Astrocyte (in vitro differentiated cells and primary cell): Measurements from ENCODE around the gene CD4. TPM values are rescaled to one million over a fixed set of nuclear protein-coding genes. Genes with fewer than 3 reads are reported as not detected.

Source experiments
- DNase-seq: peaks from one replicate; pipeline ENCODE4 v3.0.0-alpha.2; 2010; ENCODE audit warnings: low read depth
- FAIRE-seq: peaks from 2 replicates; lab custom pipeline; 2011; peaks lifted over from hg19 to GRCh38; lab: Jason Lieb, UNC
- H2AFZ ChIP-seq: 2 replicates; pipeline ENCODE4 v1.6.0; 2012; ENCODE audit warnings: low read depth, low read length, inconsistent platforms
- H3K27ac ChIP-seq: 2 replicates; pipeline ENCODE4 v1.5.1; 2011; ENCODE audit warnings: low read depth, low read length, inconsistent platforms
- H3K27me3 ChIP-seq: 2 replicates; pipeline ENCODE4 v1.6.0; 2011; ENCODE audit warnings: low read length, inconsistent platforms; ENCODE audit not compliant: insufficient read depth
- H3K36me3 ChIP-seq: 2 replicates; pipeline ENCODE4 v1.5.1; 2011; ENCODE audit warnings: low read length, inconsistent platforms; ENCODE audit not compliant: insufficient read depth
- H3K4me1 ChIP-seq: 2 replicates; pipeline ENCODE4 v1.5.1; 2011; ENCODE audit warnings: low read length, inconsistent platforms; ENCODE audit not compliant: insufficient read depth
- H3K4me2 ChIP-seq: 2 replicates; pipeline ENCODE4 v1.6.0; 2012; ENCODE audit warnings: low read length, inconsistent platforms
- H3K4me3 ChIP-seq: 2 replicates; pipeline ENCODE4 v1.5.1; 2011; ENCODE audit warnings: low read depth, mild to moderate bottlenecking, low read length, inconsistent platforms; ENCODE audit not compliant: insufficient read depth
- H3K79me2 ChIP-seq: 2 replicates; pipeline ENCODE4 v1.6.0; 2012; ENCODE audit warnings: mild to moderate bottlenecking, low read length, inconsistent platforms; ENCODE audit not compliant: insufficient read depth
- H3K9ac ChIP-seq: 2 replicates; pipeline ENCODE4 v1.6.0; 2012; ENCODE audit warnings: mild to moderate bottlenecking, low read length, inconsistent platforms
- H3K9me3 ChIP-seq: 2 replicates; pipeline ENCODE4 v1.5.1; 2012; ENCODE audit warnings: low read depth, mild to moderate bottlenecking, low read length, inconsistent platforms; ENCODE audit not compliant: insufficient read depth
- H4K20me1 ChIP-seq: 2 replicates; pipeline ENCODE4 v1.6.0; 2012; ENCODE audit warnings: low read length, inconsistent platforms; ENCODE audit not compliant: insufficient read depth
- H3K27ac Mint-ChIP-seq: one replicate; pipeline ENCODE4 v1.8.0; 2021; ENCODE audit warnings: mild to moderate bottlenecking, mixed read lengths; ENCODE audit not compliant: unreplicated experiment
- H3K27me3 Mint-ChIP-seq: one replicate; pipeline ENCODE4 v1.8.0; 2021; ENCODE audit warnings: low read depth, mixed read lengths; ENCODE audit not compliant: unreplicated experiment
- H3K36me3 Mint-ChIP-seq: one replicate; pipeline ENCODE4 v1.8.0; 2021; ENCODE audit warnings: low read depth, mixed read lengths; ENCODE audit not compliant: unreplicated experiment
- H3K4me1 Mint-ChIP-seq: one replicate; pipeline ENCODE4 v1.8.0; 2021; ENCODE audit warnings: low read depth, mixed read lengths; ENCODE audit not compliant: unreplicated experiment
- H3K4me3 Mint-ChIP-seq: one replicate; pipeline ENCODE4 v1.8.0; 2021; ENCODE audit warnings: mild to moderate bottlenecking, moderate library complexity, mixed read lengths; ENCODE audit not compliant: unreplicated experiment
- H3K9me3 Mint-ChIP-seq: one replicate; pipeline ENCODE4 v1.8.0; 2021; ENCODE audit warnings: mild to moderate bottlenecking, mixed read lengths; ENCODE audit not compliant: unreplicated experiment
- EZH2 ChIP-seq: IDR thresholded peaks from 2 replicates; pipeline ENCODE4 v1.6.1; 2012; ENCODE audit warnings: mild to moderate bottlenecking, low read length, inconsistent platforms; ENCODE audit not compliant: insufficient read depth
- total RNA-seq: library from RNA; stranded (reverse); gene quantifications from 2 replicates; pipeline ENCODE4 v1.2.1, GENCODE V29; 2021
- TF ChIP-seq, protein P1 (sequence below): IDR thresholded peaks from 2 replicates; pipeline ENCODE4 v1.5.1; 2011; ENCODE audit warnings: low read depth, mild to moderate bottlenecking, inconsistent platforms, low read length, moderate library complexity; ENCODE audit not compliant: insufficient read depth

Gene CD4
- total RNA-seq, 1 donor from 2014 or later = 0.54 TPM

- Histone ChIP-seq H3K36me3 (peaks cover 27% of the 10 kb centered on the region), H3K27me3 (no peaks in the 10 kb centered on the region), H3K9ac (peak overlapping the region; percentile 92), H3K9me3 (no peaks in the 10 kb centered on the region), H3K79me2 (peaks cover 45% of the 10 kb centered on the region), H3K4me1 (peaks cover 34% of the 10 kb centered on the region), H3K4me2 (peak overlapping the region; percentile 94), H4K20me1 (peaks cover 45% of the 10 kb centered on the region), H3K27ac (peak overlapping the region; percentile 68), H2AFZ (peak overlapping the region; percentile 76), H3K4me3 (peak overlapping the region; percentile 64)
- FAIRE-seq = no peak
- peaks cover 21% of the 10 kb centered on the region for H3K4me1 Mint-ChIP-seq
- H3K27ac Mint-ChIP-seq = peak overlapping the region; percentile 53
- no peaks in the 10 kb centered on the region for H3K9me3 Mint-ChIP-seq
- no peak for DNase-seq
- TF ChIP-seq EZH2 = no peak
- TF ChIP-seq, protein P1, sequence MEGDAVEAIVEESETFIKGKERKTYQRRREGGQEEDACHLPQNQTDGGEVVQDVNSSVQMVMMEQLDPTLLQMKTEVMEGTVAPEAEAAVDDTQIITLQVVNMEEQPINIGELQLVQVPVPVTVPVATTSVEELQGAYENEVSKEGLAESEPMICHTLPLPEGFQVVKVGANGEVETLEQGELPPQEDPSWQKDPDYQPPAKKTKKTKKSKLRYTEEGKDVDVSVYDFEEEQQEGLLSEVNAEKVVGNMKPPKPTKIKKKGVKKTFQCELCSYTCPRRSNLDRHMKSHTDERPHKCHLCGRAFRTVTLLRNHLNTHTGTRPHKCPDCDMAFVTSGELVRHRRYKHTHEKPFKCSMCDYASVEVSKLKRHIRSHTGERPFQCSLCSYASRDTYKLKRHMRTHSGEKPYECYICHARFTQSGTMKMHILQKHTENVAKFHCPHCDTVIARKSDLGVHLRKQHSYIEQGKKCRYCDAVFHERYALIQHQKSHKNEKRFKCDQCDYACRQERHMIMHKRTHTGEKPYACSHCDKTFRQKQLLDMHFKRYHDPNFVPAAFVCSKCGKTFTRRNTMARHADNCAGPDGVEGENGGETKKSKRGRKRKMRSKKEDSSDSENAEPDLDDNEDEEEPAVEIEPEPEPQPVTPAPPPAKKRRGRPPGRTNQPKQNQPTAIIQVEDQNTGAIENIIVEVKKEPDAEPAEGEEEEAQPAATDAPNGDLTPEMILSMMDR = no peak
- H3K27me3 Mint-ChIP-seq = no peaks in the 10 kb centered on the region
- H3K36me3 Mint-ChIP-seq = peaks cover 42% of the 10 kb centered on the region
- peak overlapping the region; percentile 87 for H3K4me3 Mint-ChIP-seq
These were observed 77.6 kb downstream of the CD4 start for GRCh38 chr12:6866920-6867412.

- H3K27ac ChIP-seq = peak within 1 kb of the TSS; percentile 70
- peaks cover 49% of the 10 kb centered on the region for H4K20me1 ChIP-seq
- Mint-ChIP-seq H3K4me3 (peak within 1 kb of the TSS; percentile 96), H3K36me3 (peaks cover 37% of the 10 kb centered on the region), H3K27ac (peak within 1 kb of the TSS; percentile 86), H3K27me3 (no peaks in the 10 kb centered on the region), H3K9me3 (no peaks in the 10 kb centered on the region), H3K4me1 (peaks cover 23% of the 10 kb centered on the region)
- H3K36me3 ChIP-seq = peaks cover 27% of the 10 kb centered on the region
- peak within 1 kb of the TSS; percentile 94 for H3K4me2 ChIP-seq
- H3K4me1 ChIP-seq = peaks cover 37% of the 10 kb centered on the region
- no peaks in the 10 kb centered on the region for H3K27me3 ChIP-seq
- H3K4me3 ChIP-seq = peak within 1 kb of the TSS; percentile 88
- no peaks in the 10 kb centered on the region for H3K9me3 ChIP-seq
- TF ChIP-seq EZH2 = no peak
- TF ChIP-seq, protein P1 = no peak
- H3K9ac ChIP-seq = peak within 1 kb of the TSS; percentile 92
- FAIRE-seq (no peak), DNase-seq (peak; percentile 43)
- peaks cover 51% of the 10 kb centered on the region for H3K79me2 ChIP-seq
- H2AFZ ChIP-seq = peak within 1 kb of the TSS; percentile 76
These were observed 78.3 kb downstream of the CD4 start, which contains the start of gene TPI1 for GRCh38 chr12:6867413-6868210. Gene TPI1, plus strand, starts transcription at chr12:6867531. Its CDS starts 36 bp downstream, at chr12:6867567.
